HepG2 (cell line): ENCODE results near the gene SCN2A. TPM values are rescaled to one million over a fixed set of nuclear protein-coding genes. Genes with fewer than 3 reads are reported as not detected.

Source experiments
- HOXA3 ChIP-seq: sonication (generic); formaldehyde crosslinking; IDR thresholded peaks from 2 replicates; pipeline ENCODE4 v1.5.0; 2020; ENCODE audit warnings: missing genetic modification reagents
- MYNN ChIP-seq: sonication (generic); formaldehyde crosslinking; IDR thresholded peaks from 2 replicates; pipeline ENCODE4 v1.4.0; 2020; ENCODE audit warnings: mild to moderate bottlenecking, low read depth, missing genetic modification reagents
- ZMYM3 ChIP-seq: sonication (generic); formaldehyde crosslinking; IDR thresholded peaks from 2 replicates; pipeline ENCODE4 v1.5.1; 2020; ENCODE audit warnings: mild to moderate bottlenecking, missing genetic modification reagents
- ZNF232 ChIP-seq: sonication (generic); formaldehyde crosslinking; IDR thresholded peaks from 2 replicates; pipeline ENCODE4 v1.4.0; 2020; ENCODE audit warnings: missing genetic modification reagents, borderline replicate concordance
- ZNF432 ChIP-seq: sonication (generic); formaldehyde crosslinking; IDR thresholded peaks from 2 replicates; pipeline ENCODE4 v1.5.0; 2020; ENCODE audit warnings: missing genetic modification reagents, mild to moderate bottlenecking, borderline replicate concordance
- ZNF572 ChIP-seq: sonication (generic); formaldehyde crosslinking; IDR thresholded peaks from 2 replicates; pipeline ENCODE4 v1.5.1; 2020; ENCODE audit warnings: mild to moderate bottlenecking, missing genetic modification reagents
- polyA plus RNA-seq, 8 experiments: library from polyadenylated mRNA; depleted of rRNA in 3 of 8; stranded (reverse) in 7 of 8; unstranded in 1 of 8; fragments of >200 nt; fragmentation: Illumina TruSeq in 4 of 8; extraction: Trizol in 4 of 8; gene quantifications; 2 replicates each; pipeline versions ENCODE4 v1.2.1 to v1.2.3, GENCODE V29; 2011 to 2016; ENCODE audit warnings: low read depth in 4 of 8, missing spikeins in 1 of 8, mixed read lengths in 1 of 8; ENCODE audit not compliant: insufficient read depth in 1 of 8
- total RNA-seq, 5 experiments: library from RNA; depleted of rRNA; stranded (reverse); fragments of >200 nt; fragmentation: Illumina TruSeq; extraction: Trizol; gene quantifications; 2 replicates each; pipeline ENCODE4 v1.2.3, GENCODE V29; 2016; ENCODE audit warnings: low read depth in 1 of 5
- TF ChIP-seq, protein P1 (sequence below), 2 experiments: fragments of 450-650 bp in 1 of 2; sonication (generic) in 1 of 2; formaldehyde crosslinking in 1 of 2; IDR thresholded peaks; 2 replicates each; pipeline versions ENCODE4 v1.6.1 to v1.8.0; 2016 to 2022; ENCODE audit warnings: antibody characterized with exemption in 1 of 2, mild to moderate bottlenecking in 1 of 2, missing genetic modification reagents in 1 of 2
- TF ChIP-seq, protein P2 (sequence below): sonication (generic); formaldehyde crosslinking; IDR thresholded peaks from 2 replicates; pipeline ENCODE4 v1.5.0; 2020; ENCODE audit warnings: mild to moderate bottlenecking, missing genetic modification reagents
- TF ChIP-seq, protein P3 (sequence below): IDR thresholded peaks from 2 replicates; pipeline ENCODE4 v1.6.1; 2016; ENCODE audit warnings: low read depth
- TF ChIP-seq, protein P4 (sequence below): sonication (generic); formaldehyde crosslinking; IDR thresholded peaks from 2 replicates; pipeline ENCODE4 v1.5.1; 2020; ENCODE audit warnings: missing genetic modification reagents, mild to moderate bottlenecking, borderline replicate concordance
- TF ChIP-seq, protein P5 (sequence below): sonication (generic); formaldehyde crosslinking; IDR thresholded peaks from 2 replicates; pipeline ENCODE4 v1.8.0; 2022; ENCODE audit warnings: missing genetic modification reagents, low read depth, mild to moderate bottlenecking, borderline replicate concordance

Gene SCN2A
- total and polyA plus RNA-seq, 2 of the 13 experiments (the other 11 are each of a cell fraction or from before 2014, with no cell fraction given): 0.20 to 0.30 TPM

DNA sequence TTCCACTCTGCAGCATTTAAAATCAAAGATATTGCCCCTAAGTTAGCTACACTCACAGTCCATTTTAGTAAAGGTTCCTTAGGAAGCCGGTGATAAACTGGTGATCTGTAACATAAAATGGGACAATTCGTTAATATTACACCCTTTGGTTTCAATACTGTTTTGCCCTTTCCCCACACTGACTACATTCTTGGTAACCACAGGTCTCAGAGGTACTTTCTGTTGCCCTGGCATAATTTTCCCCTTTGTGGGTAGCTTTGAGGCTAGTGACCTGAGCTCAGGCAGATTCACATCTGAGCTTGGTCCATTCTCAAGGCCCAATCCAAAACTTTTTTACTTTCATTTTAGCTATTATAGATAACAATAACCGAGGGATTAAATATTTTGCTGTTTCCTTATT is 197.3 kb downstream of the SCN2A start (continued):
- TF ChIP-seq, protein P1, sequence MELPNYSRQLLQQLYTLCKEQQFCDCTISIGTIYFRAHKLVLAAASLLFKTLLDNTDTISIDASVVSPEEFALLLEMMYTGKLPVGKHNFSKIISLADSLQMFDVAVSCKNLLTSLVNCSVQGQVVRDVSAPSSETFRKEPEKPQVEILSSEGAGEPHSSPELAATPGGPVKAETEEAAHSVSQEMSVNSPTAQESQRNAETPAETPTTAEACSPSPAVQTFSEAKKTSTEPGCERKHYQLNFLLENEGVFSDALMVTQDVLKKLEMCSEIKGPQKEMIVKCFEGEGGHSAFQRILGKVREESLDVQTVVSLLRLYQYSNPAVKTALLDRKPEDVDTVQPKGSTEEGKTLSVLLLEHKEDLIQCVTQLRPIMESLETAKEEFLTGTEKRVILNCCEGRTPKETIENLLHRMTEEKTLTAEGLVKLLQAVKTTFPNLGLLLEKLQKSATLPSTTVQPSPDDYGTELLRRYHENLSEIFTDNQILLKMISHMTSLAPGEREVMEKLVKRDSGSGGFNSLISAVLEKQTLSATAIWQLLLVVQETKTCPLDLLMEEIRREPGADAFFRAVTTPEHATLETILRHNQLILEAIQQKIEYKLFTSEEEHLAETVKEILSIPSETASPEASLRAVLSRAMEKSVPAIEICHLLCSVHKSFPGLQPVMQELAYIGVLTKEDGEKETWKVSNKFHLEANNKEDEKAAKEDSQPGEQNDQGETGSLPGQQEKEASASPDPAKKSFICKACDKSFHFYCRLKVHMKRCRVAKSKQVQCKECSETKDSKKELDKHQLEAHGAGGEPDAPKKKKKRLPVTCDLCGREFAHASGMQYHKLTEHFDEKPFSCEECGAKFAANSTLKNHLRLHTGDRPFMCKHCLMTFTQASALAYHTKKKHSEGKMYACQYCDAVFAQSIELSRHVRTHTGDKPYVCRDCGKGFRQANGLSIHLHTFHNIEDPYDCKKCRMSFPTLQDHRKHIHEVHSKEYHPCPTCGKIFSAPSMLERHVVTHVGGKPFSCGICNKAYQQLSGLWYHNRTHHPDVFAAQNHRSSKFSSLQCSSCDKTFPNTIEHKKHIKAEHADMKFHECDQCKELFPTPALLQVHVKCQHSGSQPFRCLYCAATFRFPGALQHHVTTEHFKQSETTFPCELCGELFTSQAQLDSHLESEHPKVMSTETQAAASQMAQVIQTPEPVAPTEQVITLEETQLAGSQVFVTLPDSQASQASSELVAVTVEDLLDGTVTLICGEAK (IDR thresholded peaks at IDR 0.05): no peak
- TF ChIP-seq, protein P1 (CRISPR knock-in tag; IDR thresholded peaks at IDR 0.05): no peak
- TF ChIP-seq ZNF572: no peak
- TF ChIP-seq, protein P2, sequence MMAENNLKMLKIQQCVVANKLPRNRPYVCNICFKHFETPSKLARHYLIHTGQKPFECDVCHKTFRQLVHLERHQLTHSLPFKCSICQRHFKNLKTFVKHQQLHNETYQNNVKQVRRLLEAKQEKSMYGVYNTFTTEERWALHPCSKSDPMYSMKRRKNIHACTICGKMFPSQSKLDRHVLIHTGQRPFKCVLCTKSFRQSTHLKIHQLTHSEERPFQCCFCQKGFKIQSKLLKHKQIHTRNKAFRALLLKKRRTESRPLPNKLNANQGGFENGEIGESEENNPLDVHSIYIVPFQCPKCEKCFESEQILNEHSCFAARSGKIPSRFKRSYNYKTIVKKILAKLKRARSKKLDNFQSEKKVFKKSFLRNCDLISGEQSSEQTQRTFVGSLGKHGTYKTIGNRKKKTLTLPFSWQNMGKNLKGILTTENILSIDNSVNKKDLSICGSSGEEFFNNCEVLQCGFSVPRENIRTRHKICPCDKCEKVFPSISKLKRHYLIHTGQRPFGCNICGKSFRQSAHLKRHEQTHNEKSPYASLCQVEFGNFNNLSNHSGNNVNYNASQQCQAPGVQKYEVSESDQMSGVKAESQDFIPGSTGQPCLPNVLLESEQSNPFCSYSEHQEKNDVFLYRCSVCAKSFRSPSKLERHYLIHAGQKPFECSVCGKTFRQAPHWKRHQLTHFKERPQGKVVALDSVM (CRISPR knock-in tag): no peak
- TF ChIP-seq, protein P3, sequence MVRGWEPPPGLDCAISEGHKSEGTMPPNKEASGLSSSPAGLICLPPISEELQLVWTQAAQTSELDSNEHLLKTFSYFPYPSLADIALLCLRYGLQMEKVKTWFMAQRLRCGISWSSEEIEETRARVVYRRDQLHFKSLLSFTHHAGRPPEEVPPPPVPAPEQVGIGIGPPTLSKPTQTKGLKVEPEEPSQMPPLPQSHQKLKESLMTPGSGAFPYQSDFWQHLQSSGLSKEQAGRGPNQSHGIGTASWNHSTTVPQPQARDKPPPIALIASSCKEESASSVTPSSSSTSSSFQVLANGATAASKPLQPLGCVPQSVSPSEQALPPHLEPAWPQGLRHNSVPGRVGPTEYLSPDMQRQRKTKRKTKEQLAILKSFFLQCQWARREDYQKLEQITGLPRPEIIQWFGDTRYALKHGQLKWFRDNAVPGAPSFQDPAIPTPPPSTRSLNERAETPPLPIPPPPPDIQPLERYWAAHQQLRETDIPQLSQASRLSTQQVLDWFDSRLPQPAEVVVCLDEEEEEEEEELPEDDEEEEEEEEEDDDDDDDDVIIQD (CRISPR knock-in tag): no peak
- no peak for TF ChIP-seq ZMYM3 (CRISPR knock-in tag)
- no peak for TF ChIP-seq ZNF232 (CRISPR knock-in tag)
- no peak for TF ChIP-seq HOXA3 (CRISPR knock-in tag)
- TF ChIP-seq, protein P4, sequence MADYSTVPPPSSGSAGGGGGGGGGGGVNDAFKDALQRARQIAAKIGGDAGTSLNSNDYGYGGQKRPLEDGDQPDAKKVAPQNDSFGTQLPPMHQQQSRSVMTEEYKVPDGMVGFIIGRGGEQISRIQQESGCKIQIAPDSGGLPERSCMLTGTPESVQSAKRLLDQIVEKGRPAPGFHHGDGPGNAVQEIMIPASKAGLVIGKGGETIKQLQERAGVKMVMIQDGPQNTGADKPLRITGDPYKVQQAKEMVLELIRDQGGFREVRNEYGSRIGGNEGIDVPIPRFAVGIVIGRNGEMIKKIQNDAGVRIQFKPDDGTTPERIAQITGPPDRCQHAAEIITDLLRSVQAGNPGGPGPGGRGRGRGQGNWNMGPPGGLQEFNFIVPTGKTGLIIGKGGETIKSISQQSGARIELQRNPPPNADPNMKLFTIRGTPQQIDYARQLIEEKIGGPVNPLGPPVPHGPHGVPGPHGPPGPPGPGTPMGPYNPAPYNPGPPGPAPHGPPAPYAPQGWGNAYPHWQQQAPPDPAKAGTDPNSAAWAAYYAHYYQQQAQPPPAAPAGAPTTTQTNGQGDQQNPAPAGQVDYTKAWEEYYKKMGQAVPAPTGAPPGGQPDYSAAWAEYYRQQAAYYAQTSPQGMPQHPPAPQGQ: no peak
- TF ChIP-seq, protein P5, sequence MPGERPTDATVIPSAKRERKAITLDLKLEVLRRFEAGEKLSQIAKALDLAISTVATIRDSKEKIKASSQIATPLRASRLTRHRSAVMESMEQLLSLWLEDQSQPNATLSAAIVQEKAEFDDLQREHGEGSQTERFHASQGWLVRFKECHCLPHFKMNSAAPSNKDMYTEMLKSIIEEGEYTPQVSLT: no peak
- TF ChIP-seq MYNN (CRISPR knock-in tag): no peak
- no peak for TF ChIP-seq ZNF432 (CRISPR knock-in tag)
